Glomerular visceral epithelial cell (primary cell): ENCODE measurements around the gene RSU1.

Source experiments
- DNase-seq: peaks from one replicate; pipeline ENCODE4 v3.0.0-alpha.2; 2016; ENCODE audit errors: extremely low spot score

RSU1 gene

DNA sequence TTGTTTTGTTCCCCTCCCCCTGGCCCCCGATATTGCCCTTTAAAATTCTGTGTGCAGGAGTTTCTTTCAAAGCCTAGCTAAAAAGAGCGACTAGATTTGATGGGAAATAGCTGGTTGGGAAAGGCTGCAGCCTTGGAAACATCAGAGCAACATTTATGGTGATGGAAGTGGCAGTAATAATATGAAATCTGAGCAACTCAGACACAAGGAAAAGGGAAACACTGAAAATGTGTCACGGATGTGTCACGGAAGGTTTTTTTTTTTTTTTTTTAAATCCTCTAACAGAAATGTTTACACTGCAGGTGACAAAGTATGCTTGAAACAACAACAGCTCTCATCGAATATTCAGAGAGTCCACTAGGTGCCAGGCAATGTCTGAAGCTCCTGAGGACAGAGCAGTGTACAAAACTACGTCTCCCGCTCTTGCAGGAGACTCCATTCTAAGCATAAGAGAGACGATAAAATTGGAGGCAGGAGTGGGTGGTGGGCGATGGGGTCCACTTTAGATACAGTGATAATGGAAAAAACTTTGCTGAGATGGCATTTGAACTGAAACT is 143.0 kb downstream of the RSU1 start:
- no peak for DNase-seq

DNA sequence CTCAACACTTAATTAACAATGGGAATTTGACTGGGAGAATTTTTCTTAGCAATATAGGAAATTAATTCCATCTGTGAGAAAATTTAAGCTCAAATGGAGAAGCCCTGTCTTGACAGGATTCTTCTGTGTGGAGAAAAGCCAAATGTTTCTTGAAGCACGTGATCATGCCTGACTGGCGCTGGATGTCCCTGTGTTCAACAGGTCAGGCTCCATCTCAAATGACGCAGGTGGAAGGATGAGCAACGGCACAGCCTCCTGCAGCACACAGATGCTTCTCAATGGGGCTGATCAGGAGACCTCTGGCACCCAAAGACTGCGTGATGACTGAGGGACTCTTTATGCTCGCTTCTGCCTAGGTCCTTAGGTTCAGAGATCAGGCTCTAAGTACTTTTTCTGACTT is 143.8 kb downstream of the RSU1 start:
- no peak for DNase-seq

DNA sequence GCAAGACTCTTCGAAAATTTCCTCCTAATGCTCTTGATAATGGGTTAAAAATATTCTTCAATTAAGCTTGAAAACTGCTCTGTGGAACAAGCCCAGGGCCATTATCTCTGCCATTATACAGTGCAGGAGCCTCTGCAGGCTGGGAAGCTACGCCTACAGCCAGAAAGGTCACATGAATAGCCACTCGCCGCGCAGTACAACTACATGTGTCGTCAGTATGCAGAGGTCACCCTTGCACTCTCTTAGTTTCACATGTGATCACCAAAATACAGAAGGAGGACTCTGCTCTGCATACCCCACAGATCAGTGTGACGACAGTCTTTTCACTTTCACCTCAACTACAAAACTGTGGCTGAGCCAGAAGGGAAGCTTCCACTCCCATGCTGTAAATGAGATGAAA is 153.8 kb downstream of the RSU1 start:
- DNase-seq: no peak

DNA sequence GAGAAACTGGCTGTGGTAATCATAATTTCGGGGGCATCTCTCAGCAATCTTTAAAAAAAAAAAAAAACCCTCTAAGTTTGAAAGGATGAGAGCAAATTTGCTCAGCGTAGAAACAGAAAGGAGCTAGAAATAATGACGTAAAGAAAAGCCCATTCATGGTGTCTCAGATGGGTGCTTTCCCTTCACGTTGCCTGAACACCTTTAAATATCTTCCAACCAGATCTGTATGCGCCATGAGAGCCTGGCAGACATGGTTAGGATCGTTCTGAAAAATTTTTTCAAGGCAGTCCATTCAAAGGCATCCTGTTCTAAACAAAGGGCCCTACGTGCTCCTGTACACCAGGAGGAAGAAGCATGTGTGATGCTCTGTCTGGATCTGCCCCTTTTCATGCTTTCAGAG is 154.3 kb downstream of the RSU1 start:
- DNase-seq: no peak

DNA sequence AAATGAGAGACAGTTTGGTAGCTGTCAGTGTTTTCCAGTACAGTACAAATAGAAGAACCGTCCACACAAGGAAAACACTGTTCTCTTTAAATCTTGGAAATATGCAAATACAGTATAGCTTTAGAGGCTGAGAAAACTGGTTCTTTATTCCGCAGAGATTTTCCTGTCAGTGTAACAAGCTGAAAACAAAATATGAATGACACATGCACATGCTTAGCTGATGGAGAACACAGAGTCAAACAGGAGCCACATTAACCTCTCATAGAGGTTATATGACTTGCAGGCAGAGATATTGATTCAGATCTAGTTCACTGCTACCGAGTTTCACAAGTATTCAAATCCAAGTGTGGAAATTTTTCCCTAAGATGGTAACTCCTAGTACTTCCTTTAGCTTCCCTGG is 160.3 kb downstream of the RSU1 start:
- no peak for DNase-seq

DNA sequence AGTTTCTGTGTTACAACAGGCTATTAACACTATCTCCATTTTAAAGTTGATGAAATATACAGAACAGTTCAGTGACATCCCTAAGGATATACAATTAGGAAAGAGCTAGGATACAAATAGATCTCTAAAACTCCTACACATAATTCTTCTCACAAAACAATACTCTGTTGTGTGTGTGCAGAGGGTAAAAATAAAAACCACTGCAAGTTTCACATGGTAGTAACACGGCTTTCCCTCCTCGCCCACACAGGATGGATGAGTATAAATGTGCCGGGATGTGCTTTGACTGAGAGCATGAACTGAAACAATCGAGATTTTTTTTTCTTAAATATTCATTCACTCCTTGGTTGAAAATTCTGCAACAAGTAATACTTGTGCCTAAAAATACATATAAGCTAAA is 164.0 kb downstream of the RSU1 start:
- no peak for DNase-seq

DNA sequence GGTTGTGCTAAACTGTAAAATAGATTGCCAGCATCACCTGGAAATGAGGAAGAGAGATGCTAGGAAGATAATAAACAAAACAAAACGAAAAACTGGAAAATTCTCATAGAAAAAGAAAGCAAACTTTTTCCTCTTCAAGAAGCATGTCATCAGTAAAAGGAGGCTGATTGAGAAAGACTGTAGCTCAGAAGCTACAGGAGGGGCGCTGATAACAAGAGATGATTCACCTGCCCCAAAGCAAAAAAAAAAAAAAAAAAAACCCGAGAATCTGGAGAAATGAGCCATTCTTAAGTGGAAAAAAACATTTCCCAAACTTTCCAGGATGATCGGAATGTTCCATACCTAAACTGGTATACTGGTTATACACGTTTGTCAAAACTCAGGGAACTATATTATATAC is 165.1 kb downstream of the RSU1 start:
- no peak for DNase-seq

DNA sequence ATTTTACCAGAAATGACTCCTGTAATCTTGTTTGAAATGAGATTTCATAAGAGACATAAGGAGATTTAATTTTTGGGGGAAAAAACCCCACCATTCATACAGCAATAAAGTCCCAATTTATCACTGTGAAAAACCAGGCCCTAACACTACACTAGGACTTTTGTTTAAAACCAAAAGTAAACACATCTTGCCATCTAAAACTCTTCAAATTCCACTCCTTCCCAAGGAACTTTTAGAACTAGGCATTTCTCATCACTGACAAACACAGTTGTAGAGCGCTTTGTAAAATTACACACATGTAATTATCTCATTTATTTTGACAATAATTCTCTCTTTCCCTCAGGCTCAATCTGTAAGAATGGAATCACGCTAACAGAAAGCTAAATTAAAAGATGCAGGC is 167.5 kb downstream of the RSU1 start:
- DNase-seq: no peak

DNA sequence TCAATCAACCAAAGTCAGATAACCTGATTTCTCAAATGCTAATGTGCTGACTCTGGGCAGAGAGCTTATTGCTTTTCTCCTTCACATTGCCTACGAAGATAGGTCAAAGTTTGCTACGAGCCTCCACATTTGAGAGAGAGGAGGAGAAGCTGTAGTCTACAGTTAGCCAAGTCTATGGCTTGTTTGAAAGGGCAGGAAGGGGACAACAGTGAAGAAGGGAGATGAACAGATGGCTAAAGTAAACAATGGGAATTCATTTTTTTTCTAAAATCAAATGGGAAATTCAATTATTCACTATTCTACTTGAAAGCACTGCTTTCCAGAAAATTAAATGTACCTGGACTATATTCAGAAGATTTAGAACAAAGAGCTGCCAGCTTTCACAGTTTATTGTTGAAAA is 168.9 kb downstream of the RSU1 start:
- DNase-seq: no peak

DNA sequence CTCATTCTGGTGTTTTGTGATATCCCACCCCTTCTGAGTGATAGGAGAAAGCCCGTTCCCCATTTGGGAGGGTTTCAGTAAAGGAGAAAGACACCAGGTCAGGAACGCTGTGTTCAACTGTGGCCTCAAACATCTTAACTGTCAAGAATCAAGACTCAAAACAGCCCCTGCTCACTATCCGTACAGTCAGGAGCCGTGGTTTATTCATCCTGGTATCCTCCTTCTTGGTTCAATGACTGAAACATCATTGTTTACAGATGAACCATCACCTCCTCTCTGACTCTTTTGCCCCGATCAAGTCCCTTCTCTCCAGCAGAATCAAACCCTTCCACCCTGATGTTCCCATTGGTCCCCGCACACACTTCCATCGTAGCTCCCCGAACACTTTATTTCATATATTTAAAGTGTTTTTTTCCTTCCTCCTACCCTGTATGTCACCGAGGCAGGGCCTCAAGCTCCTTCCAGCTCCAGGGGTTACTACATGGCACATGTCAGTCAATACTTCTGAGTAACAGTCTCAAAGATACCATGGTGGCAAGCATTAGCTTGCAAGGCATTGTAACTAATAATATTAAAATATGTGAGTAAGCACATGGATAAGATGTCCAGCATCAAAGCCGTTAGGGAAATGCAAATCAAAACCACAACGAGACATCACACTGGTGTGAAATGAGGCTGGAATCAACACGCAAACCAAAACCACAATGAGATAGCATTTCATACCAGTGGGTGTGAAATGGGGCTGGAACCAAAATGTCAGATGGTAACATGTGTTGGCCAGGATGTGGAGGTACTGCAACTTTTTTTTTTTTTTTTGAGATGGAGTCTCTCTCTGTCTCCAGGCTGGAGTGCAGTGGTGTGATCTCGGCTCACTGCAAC is 170.8 kb downstream of the RSU1 start:
- peak; percentile 2 for DNase-seq

DNA sequence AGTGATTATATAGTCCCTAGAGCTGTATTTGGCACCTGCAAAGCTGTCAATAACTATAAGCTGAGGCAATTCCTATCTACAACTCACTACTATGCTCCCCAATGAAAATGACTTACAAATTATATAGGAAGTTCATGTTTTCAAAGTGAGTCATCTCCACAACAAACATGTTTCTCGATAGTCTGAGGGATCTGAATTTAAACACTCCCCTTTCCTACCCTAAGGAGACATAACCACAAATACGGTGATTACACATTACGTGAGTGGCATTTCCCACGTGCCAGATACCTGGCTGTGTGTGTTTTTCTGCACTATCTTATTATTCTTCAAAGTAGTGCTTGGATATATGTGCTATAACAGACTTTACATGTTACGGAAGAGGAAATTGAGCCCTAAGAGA is 173.1 kb downstream of the RSU1 start:
- DNase-seq: peak; percentile 30

DNA sequence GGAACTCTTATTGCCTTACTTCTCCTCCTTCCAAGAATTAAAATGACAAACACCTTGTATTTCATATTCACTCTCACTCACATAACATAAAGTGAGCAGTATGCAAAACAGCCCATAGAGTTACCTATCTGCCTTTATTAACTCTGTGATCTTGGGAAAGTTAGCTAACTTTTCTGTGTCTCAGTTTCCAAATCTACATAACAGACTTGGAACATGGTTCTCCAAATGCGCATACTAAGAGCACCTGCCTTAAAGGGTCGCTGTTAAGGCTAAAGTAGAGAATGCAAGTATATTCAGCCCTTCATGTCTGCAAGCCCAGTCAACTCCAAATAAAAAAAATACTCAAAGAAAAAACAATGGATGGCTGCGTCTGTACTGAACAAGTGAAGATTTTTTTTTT is 173.7 kb downstream of the RSU1 start:
- DNase-seq: no peak

DNA sequence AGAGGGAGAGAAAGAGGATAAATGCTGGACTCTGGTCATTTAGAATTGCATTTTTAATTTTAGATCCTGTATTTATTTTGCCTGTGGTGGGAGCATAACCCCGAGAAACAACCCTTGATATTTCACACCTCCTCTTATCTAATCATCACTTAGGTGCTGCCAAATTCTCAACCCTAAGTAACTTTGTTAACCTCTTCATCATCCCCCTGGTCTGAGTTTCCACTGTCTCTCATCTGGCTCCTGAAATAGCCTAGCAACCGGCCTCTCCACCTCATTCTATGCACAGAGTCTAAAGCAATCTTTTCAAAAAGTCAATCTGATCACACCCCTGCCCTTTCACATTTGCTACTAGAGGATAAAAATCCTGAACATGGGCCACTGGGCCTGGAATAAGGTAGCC is 177.1 kb downstream of the RSU1 start:
- no peak for DNase-seq

DNA sequence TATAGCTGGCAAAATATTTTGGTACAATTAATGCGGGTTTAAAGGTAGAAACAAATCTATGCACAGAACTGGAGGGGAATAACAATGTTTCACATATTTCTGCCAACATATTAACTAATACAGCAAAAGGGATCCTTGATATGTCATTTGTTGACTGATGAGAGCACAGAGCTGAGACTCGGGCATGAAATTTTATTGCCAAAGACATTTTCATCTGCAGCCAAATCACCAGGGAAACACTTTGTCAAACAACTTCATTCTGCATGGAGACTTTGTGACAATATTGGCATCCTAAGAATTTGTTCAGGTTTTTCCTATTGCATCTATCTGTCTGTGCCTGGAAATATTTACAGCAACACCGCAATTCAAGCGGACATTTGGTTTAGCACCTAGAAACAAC is 177.8 kb downstream of the RSU1 start:
- no peak for DNase-seq

DNA sequence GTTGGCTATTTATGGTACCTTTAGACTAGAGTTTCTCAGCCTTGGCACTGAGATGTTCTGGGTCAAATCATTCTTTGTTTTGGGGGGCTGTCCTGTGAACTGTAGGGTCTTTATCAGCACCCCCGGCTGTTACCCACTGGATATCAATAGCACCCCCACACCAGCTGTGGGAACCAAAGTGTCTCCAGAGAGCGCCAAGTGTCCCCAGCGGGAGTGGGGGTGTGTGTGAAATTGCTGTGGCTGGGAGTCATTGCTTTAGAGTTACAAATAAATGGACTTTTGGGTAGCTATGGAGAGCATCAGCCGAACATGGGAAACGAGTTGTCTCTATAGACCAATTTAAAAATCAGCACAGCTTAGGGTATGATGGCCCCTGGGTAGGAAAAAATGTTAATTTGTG is 184.2 kb downstream of the RSU1 start:
- no peak for DNase-seq

DNA sequence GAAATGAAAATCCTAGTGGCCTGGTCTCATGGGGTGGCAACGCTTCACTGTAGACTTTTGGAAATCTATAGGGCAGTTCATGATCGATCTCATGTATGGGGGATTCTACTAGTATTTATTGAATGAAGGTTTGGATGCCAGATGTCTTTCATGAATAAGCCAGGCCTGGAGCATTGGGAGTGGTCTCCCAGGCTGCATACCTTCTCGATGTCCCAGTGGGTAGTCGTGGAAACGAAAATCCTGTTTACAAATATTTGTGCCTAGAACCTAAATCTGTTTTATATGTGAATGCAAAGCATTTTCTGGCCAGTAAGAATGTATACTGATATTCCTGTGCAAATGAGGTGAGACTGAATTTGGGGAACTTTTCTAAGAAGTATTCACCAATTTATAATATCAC is 190.5 kb downstream of the RSU1 start:
- DNase-seq: no peak

DNA sequence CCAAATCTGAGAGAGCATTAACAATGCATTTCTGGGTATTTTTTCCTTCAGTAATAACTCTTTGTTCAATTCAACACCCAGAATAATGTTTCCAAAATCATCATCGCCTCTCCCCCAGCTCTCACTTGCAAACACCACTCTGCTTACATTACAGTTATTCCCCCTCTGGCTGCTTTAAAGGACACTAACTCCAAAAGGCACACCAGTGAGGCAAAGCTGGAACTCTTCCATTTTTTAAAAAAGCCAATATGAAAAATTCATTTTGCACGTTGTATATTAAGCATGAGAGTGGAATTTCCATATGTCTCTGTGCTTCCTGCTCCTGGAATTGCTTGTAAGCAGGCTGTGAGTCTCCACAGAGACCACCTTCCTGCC is 204.3 kb downstream of the RSU1 start:
- DNase-seq: no peak

DNA sequence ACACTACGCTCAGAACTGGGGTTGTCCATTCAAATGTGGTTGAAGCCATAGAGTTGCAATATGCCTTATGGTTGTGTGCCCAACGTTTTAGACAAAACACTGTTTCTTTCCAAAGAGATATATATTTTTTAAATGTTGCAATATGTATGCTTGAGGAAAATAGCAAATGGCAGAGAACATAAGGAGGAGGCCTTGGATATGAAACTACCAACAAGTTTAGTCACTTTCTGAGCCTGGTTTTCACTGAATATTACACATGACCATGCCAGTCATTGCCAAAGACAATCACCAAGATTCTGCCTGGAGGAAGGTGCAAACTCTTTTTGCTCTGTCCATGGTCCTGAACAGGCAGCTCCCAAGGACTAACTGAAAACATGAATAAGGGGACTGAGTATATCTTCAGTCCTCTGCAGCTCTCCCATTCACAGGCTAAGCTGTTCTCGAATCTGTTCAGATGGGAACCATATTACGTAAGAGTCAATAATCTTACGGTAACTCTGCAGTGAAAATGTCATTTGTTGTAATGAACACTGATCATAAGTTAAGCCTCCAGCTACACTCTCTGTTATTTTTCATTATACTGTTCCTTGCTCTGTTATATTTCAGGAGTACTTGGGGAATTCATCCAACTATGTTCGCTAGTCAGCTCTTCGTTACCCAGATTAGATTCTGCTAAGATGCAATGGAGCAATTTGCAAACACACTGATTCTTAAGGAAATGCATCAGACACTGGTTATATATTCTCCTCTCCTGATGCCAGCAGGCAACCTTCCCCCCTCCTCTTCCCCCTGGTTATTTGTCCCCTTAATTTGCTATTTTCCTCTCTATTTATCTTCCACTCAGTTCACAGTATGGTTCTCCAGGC is 204.9 kb downstream of the RSU1 start:
- peak; percentile 41 for DNase-seq

DNA sequence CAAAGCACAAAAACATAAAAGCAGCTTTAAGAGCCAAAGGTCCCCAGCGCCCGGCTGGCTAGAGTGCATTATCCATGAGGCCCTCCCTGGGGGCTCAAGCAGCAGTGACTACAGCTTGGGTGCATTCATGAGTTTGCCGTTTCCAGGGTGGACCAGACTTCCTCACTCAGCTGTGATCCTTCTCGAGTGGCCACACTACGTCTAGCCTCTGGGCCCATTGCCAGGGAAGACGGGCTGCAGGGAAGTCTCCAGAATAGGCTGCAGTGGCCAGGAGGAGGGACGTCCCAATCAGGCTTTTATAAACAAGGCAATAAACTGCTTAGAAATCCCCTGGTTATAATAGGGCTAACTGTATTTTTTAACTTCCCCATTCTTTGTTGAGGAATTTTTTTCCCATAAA is 206.2 kb downstream of the RSU1 start:
- no peak for DNase-seq

DNA sequence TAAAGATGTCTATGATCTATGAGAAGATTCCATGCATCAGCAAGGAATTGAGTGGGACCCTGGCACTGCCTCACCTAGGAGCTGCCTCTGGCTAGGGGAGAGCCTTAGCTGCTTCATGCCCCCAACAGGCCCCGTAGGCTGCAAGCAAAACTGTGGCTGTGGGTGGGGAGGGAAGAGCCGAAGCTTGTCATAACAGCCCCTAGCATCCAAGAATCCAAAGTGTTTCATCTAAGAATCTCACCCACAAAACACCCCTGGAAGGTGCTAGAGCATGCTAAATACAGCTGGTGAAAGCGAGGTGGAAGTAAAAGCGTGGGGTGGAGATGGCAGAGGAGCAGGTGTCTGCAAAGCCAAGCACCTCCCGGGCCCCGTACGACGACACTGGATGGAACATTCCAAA is 208.0 kb downstream of the RSU1 start:
- DNase-seq: no peak

DNA sequence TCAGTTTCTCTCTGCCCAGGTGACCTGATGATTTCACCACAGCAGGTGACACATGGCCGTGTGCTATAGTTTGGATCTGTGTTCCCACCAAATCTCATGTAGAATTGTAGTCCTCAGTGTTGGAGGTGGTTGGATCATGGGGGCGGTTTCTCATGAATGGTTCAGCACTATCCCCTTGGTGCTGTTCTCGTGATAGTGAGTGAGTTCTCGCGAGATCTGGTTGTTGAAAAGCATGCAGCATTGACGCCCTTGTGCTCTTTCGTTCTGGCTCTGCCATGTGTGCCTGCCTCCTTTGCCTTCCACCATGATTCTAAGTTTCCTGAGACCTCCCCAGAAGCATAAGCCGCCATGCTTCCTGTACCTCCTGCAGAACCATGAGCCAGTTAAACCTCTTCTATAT is 210.3 kb downstream of the RSU1 start:
- no peak for DNase-seq

DNA sequence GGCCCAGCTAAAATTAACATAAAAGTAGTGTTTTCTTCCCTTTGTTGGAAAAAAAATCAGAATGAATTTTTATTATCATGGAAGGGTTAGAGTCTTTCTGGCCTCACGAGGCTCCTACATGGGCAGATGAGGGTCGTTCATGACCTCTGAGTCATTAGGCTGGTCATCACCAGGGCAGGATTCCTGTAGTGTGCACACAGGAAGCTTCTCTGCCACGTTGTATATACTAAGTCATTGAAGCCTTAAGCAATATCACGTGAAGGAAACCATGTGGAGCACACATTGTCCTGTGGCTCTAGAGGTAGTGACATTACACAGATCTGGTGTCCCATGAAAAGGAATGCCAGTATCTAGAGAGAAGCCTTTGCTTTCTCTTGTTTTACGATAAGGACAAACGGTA is 210.8 kb downstream of the RSU1 start:
- no peak for DNase-seq

DNA sequence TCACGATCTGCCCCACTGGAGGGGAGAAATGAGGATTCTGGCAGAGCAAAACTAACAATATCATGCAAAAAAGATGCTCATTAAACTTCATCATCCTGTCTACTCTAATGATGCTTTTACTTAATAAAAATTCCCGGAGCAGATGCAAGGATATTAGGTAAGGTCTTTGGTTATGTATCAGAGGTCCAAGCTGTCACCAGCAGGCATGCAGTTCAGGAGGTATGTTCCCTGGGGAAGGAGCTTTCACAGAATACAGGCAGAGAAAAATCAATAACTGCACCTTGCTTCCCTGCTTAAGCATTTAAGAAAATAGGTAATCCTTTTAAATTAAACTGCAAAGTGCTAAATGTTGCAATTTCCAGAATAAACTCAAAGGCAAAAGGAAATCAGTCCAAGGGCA is 213.9 kb downstream of the RSU1 start:
- DNase-seq: no peak
